ENCODE results near the gene CDR2. TPM values are rescaled to one million over a fixed set of nuclear protein-coding genes. Genes with fewer than 3 reads are reported as not detected.
"Not testable (repeated sequence)": the region's sequence is repeated elsewhere in the genome, so short reads cannot be mapped to it uniquely, and the experiment has no call there.

CDR2 gene
- total RNA-seq, 1 donor from 2014 or later = 18.9 TPM

DNA sequence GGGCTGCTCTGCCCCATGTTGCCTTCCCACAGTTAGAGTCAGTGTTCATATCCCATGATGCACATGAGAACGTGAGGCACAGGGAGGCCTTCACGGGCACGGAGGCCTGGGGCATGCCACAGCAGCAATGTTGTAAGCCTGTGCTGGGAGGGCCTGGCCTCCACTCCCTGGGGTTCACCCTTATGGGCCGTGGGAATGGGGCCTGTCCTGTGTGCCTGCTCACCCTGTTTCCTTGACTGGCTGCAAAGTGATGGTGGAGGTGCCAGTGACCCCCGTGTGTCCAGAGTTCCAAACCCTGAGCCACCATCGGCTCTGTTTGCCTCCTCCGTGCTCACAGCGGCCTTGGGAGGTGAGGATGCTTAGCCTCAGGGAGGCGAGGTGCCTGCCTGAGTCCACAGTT lies 67.6 kb downstream of the CDR2 start:
- no peaks in the 10 kb centered on the region for H3K4me1 Mint-ChIP-seq (ENCODE audit: unreplicated experiment)
- DNase-seq (ENCODE audit: extremely low spot score, unreplicated experiment) = no peak
- TF ChIP-seq, protein P1, sequence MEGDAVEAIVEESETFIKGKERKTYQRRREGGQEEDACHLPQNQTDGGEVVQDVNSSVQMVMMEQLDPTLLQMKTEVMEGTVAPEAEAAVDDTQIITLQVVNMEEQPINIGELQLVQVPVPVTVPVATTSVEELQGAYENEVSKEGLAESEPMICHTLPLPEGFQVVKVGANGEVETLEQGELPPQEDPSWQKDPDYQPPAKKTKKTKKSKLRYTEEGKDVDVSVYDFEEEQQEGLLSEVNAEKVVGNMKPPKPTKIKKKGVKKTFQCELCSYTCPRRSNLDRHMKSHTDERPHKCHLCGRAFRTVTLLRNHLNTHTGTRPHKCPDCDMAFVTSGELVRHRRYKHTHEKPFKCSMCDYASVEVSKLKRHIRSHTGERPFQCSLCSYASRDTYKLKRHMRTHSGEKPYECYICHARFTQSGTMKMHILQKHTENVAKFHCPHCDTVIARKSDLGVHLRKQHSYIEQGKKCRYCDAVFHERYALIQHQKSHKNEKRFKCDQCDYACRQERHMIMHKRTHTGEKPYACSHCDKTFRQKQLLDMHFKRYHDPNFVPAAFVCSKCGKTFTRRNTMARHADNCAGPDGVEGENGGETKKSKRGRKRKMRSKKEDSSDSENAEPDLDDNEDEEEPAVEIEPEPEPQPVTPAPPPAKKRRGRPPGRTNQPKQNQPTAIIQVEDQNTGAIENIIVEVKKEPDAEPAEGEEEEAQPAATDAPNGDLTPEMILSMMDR (conservative IDR thresholded peaks at IDR 0.05) = no peak
- H3K27ac Mint-ChIP-seq = no peak overlapping the region
- H3K27me3 Mint-ChIP-seq = no peaks in the 10 kb centered on the region
- no peak overlapping the region for H3K4me3 Mint-ChIP-seq
- peaks cover 16% of the 10 kb centered on the region for H3K36me3 Mint-ChIP-seq
- no peaks in the 10 kb centered on the region for H3K9me3 Mint-ChIP-seq

DNA sequence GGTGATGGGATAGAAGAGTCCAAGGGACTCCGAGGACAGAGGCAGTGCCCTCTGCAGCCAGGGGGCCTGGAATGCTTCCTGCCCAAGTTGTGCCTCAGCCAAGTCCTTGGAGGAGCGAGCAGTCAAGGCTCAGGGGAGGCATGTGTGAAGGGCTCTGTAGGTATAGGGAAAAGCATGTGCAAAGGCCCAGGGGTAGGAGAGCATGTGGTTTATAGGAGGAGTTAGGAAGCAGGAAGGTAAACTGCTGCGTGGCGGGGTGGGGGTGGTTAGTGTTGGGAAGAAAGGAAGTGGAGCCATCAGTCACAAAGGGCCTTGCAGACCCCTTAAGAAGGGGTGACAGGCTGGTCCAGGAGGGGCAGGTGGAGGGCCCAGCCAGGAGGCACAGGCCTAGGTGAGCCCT lies 70.0 kb downstream of the CDR2 start:
- peaks cover 11% of the 10 kb centered on the region for H3K4me1 Mint-ChIP-seq (ENCODE audit: unreplicated experiment)
- H3K9me3 Mint-ChIP-seq = no peaks in the 10 kb centered on the region
- no peaks in the 10 kb centered on the region for H3K27me3 Mint-ChIP-seq
- TF ChIP-seq, protein P1 (conservative IDR thresholded peaks at IDR 0.05) = no peak
- H3K27ac Mint-ChIP-seq = no peak overlapping the region
- H3K36me3 Mint-ChIP-seq = peaks cover 18% of the 10 kb centered on the region
- DNase-seq (ENCODE audit: extremely low spot score, unreplicated experiment) = no peak
- no peak overlapping the region for H3K4me3 Mint-ChIP-seq

DNA sequence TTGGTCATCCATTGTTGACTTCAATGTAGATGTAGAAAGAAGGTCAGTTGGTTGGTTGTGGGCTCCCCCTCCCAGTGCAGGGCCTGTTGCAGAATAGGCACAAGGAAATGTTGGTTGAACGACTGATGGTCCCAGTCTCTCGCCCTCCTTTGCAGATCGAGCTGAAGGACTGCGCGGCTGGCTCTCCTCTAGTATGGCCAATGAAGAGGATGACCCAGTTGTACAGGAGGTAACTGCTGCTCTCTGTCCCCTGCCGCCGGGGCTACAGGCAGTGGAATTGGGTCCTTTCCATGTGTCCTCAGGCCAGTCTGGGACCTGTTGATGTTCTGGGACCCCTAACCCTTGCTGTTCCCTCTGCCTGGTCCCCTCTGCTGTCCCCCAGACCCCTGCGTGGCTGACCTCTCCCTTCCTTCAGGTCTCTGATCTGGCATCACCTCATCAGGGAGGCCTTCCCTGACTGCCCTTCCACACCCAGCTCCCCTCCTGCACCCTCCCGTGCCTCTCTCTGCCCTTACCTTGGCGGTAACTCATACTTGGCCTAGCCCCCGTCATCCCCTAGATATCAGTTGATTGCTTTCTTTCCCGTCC lies 71.5 kb downstream of the CDR2 start:
- no peak overlapping the region for H3K27ac Mint-ChIP-seq
- no peak for DNase-seq (ENCODE audit: extremely low spot score, unreplicated experiment)
- no peak overlapping the region for H3K4me3 Mint-ChIP-seq
- H3K9me3 Mint-ChIP-seq = no peaks in the 10 kb centered on the region
- peaks cover 7% of the 10 kb centered on the region for H3K27me3 Mint-ChIP-seq
- TF ChIP-seq, protein P1 (conservative IDR thresholded peaks at IDR 0.05) = no peak
- H3K36me3 Mint-ChIP-seq = peaks cover 14% of the 10 kb centered on the region
- peaks cover 24% of the 10 kb centered on the region for H3K4me1 Mint-ChIP-seq (ENCODE audit: unreplicated experiment)

DNA sequence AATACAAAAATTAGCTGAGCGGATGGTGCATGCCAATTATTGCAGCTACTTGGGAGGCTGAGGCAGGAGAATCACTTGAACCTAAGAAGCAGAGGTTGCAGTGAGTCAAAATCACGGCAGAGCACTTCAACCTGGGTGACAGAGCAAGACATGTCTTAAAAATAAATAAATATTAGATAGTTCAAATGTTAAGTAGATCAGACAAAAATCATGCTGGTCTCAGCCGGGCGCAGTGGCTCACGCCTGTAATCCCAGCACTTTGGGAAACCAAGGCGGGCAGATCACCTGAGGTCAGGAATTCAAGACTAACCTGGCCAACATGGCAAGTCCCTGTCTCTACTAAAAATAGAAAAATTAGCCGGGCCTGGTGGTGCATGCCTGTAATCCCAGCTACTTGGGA lies 73.0 kb downstream of the CDR2 start:
- H3K4me1 Mint-ChIP-seq (ENCODE audit: unreplicated experiment) = peaks cover 24% of the 10 kb centered on the region
- H3K27me3 Mint-ChIP-seq = peaks cover 12% of the 10 kb centered on the region
- H3K4me3 Mint-ChIP-seq; DNase-seq (ENCODE audit: extremely low spot score, unreplicated experiment); H3K9me3 Mint-ChIP-seq; H3K27ac Mint-ChIP-seq: not testable (repeated sequence)
- H3K36me3 Mint-ChIP-seq = peaks cover 18% of the 10 kb centered on the region

DNA sequence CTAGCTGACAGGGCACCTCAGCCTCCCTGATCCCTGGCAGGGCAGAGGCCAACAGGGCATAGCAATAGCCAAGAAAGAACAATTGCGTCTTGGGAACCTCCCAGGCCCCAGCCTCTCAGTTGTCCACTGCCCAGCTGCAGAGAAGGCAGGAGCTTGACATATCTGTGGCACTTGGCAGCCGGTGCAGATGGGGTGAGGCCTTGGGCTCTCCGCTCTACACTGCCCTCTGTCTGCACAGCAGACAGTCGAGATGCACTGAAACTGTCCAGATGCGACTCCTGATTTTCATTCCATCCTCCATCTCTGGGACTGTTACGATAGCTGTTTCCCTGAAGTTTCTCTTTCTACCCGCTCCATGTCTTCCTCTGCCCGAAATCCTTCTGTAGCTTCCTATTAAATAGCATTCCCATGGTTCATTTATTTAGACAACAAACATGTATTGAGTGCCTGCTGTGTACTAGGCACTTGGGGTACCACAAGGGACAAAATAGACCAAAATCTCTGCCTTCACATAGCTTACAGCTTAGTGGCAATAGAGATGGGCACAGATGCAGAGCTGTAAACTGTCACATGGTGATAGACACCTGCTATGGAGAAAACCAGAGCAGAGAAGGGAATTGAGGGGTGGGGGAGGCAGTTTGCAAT lies 73.9 kb downstream of the CDR2 start:
- no peaks in the 10 kb centered on the region for H3K9me3 Mint-ChIP-seq
- DNase-seq (ENCODE audit: extremely low spot score, unreplicated experiment) = no peak
- H3K36me3 Mint-ChIP-seq = peaks cover 18% of the 10 kb centered on the region
- H3K4me1 Mint-ChIP-seq (ENCODE audit: unreplicated experiment) = peaks cover 29% of the 10 kb centered on the region
- TF ChIP-seq, protein P1 (conservative IDR thresholded peaks at IDR 0.05) = peak; percentile 71
- H3K27ac Mint-ChIP-seq = peak overlapping the region; percentile 82
- peaks cover 12% of the 10 kb centered on the region for H3K27me3 Mint-ChIP-seq
- peak overlapping the region; percentile 55 for H3K4me3 Mint-ChIP-seq

DNA sequence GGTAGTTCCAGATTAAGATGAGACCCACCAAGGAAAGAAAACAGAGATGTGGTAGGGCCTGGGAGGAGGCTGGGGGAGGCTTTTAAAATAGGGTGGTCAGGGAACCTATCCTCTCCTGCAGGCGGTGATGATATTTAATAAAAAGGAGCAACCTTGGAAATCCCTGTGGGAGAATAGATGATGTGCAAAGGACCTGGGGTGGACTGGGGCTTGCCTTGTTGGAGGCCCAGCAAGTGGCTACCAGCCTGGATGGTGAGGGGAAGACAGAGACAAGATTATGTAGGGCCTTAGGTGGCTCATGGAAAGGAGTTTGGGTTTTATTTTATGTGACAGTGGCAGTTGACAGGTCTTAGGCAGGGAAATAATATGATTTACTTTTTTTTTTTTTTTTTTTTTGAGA lies 75.4 kb downstream of the CDR2 start:
- Mint-ChIP-seq H3K36me3 (peaks cover 14% of the 10 kb centered on the region), H3K4me3 (peak overlapping the region; percentile 97), H3K4me1 (ENCODE audit: unreplicated experiment) (peaks cover 29% of the 10 kb centered on the region), H3K27me3 (peaks cover 12% of the 10 kb centered on the region), H3K9me3 (no peaks in the 10 kb centered on the region), H3K27ac (peak overlapping the region; percentile 100)
- DNase-seq (ENCODE audit: extremely low spot score, unreplicated experiment) = no peak
- TF ChIP-seq, protein P1 (conservative IDR thresholded peaks at IDR 0.05) = no peak
